HG03039 (cell line): Measurements from ENCODE around the gene GLI3.

Experiments
- ATAC-seq: cut with Tn5 transposase; IDR thresholded peaks from one replicate; pipeline ENCODE4 v1.9.1; 2021; ENCODE audit warnings: mild to moderate bottlenecking, moderate library complexity; ENCODE audit not compliant: unreplicated experiment

GLI3 gene

GRCh38 chr7:42057331-42057730 is 179.7 kb downstream of the GLI3 start:
- no peak for ATAC-seq

GRCh38 chr7:42055171-42055570 is 181.8 kb downstream of the GLI3 start:
- ATAC-seq: no peak

- no peak for ATAC-seq
Observed at GRCh38 chr7:42053834-42054233, 183.2 kb downstream of the GLI3 start.

- no peak for ATAC-seq
Observed at GRCh38 chr7:42049761-42050160, 187.2 kb downstream of the GLI3 start.

DNA sequence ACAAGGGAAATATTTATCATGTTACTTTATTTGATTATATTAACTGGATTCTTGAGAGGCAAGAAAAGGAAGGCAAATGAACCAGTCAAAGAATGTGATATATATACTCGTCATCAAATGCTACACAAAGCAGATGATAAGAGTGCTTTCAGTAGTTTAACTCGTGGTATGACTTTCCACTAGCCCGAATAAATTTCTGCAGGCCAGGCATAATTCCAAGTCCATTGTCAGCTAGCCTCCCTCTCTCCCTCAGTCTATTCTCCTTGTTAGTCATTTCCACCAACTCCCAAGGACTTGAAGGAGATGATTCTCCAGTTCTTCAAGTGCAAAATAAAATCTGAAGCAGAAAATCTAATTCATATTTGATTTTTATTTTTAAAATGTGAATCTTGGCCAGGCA is 190.5 kb downstream of the GLI3 start:
- no peak for ATAC-seq

- no peak for ATAC-seq
Observed at GRCh38 chr7:42045961-42046360, 191.0 kb downstream of the GLI3 start.

GRCh38 chr7:42039921-42040320 is 197.1 kb downstream of the GLI3 start:
- no peak for ATAC-seq

DNA sequence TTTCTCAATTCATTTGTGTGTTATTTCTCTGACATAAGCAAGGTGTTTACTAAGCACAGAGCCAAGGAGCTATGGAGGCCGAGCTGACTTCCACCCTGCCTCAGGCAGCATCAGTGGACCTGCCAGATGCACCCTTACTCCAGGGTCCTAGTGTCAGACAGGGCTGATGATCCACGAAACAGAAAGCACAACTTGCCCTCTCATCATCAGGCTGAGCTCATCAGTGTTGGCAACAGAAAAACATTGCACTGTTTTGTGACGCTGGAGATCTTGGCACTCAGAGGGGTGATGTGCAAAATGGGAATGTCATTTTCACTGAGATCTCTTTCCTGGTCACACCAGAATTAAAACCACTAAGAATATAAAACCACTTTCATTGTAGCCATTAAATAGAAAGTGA is 201.8 kb downstream of the GLI3 start:
- no peak for ATAC-seq

DNA sequence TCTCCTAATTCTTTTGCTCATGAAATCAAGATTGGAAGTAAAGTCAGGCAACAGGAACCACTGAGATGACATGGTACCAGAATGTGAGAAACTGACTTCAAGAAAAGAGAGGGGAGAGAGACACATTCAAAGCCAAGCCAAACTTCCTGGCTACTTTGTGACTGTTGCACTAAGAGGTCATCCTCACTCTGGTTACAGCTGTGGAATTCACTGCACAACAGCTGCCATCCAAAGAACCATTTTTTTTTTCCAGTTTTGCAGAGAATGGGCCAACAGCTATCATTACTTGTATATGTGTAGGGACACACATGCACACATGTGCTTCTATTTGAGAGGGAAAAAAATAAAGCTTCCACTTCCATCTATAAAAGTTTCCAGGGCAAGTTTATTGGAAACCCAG is 203.5 kb downstream of the GLI3 start:
- ATAC-seq: no peak

DNA sequence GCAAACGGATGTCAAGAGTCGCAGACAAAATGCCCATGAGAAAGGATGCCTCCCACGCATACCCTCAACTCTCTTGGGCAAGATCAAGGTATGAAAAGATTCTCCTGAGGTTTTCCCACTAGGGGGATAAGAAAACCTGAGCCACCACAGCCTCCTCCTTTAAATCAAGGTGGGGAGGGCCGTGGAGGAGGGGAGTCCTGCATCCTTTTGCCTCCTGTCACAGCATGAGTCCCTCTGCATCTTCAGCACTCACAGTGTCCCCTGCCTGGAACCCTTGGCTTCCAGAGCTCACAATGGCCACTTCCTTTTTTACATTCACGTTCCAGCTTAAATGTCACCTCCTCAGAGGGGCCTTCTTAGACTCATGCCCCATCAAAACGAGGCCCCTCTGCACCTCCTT is 207.6 kb downstream of the GLI3 start:
- no peak for ATAC-seq

GRCh38 chr7:42027521-42027920 is 209.5 kb downstream of the GLI3 start:
- ATAC-seq: no peak

- ATAC-seq: no peak
Observed at GRCh38 chr7:42026622-42027197, 210.3 kb downstream of the GLI3 start.

DNA sequence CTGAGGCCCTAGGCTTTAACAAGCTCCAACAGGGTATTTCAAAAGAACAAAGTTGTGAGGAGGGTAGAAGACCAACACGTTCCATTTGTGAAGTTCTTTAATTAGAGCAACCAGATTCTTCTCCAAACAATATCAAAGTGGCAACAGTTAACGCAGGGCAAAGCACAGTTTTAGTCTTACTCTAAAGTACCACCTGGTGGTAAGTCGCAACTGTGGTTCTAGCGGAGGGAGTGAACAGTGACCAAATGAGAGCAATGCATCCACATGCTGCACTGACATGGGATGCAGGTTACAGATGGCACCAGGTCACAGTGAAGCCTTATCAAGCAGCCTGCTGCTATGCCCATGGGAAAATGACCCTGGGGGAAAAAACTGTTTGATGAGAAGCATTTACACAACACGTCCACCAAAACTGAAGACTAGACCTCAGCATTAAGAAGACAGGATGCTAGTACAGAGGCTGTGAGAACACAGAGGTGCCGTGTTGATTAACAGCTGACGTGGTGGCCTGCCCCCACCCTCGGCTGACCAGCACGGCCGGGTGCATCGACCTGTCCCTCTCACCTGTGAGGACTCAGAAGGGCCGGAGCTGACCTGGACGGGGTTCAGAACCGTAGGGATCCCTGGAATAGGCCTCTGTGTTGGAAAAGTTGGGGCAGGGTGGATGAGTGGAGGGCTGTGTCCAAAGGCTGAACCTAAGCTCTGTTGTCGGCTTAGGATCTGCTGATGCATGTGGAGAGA is 211.2 kb downstream of the GLI3 start:
- no peak for ATAC-seq

DNA sequence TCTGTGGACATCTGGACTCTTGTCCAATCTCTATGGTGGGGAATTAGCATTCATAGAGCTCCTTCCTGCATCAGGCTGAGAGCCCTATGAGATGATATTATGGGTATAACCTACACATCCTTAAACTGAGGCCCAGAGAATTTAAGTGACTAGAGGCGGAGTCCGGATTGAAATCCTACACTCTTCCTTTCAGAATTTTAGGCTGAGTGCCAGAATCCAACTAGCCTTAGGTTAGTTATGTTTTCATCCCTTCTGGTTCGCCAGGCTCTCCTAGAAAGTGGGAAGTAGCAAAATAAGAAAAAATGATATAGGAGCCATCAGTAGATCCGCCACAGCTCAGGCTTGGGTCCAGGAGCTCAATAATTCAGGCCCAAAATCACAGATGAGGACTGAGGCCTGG is 212.5 kb downstream of the GLI3 start:
- ATAC-seq: no peak

DNA sequence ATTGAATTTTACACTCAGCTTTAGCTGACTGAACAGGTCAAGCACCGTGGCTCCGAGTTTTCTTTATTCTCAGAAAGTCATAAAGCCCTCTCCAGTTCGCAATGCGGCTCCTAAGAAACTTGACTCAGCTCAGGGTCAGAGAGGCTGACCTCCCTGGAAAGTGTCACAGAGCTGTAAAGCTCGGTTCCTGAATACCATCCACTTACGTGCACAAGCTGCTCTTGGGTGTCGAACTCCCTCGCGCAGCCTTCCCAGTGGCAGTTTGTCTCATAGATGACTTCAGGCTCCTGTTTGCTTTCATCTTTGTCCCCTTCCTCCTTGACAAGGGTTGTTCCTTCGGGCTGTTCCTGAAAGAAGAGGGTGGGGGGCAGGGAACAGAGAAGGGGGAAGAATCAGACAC is 213.7 kb downstream of the GLI3 start:
- ATAC-seq: no peak

- no peak for ATAC-seq
Observed at GRCh38 chr7:42022791-42023190, 214.2 kb downstream of the GLI3 start.

- no peak for ATAC-seq
Observed at GRCh38 chr7:42022056-42022455, 215.0 kb downstream of the GLI3 start.

DNA sequence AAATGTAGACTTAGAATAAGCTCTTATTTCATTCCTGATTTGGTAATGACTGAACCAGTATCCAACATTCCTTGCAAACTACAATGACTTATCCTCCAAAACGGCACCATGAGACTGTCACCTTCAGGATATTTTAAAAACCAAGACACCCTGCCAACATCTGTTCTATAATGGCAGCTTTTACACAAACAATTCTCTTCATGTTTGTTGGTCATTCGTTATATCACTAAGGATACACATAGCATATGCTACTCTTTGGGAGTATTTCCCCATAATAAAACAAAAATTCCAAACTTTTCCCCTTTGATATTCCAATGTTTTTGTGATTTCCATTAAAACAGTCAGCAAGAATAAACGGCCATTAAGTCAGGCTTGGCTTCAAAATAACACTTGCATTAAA is 215.4 kb downstream of the GLI3 start:
- no peak for ATAC-seq

GRCh38 chr7:42020061-42020460 is 216.9 kb downstream of the GLI3 start:
- ATAC-seq: no peak

- ATAC-seq: no peak
Observed at GRCh38 chr7:42017349-42017986, 219.5 kb downstream of the GLI3 start.

GRCh38 chr7:42016517-42016916 is 220.5 kb downstream of the GLI3 start:
- ATAC-seq: no peak
